Measurements from ENCODE around the gene MRPS31. TPM values are rescaled to one million over a fixed set of nuclear protein-coding genes. Genes with fewer than 3 reads are reported as not detected.

Gene MRPS31
- total RNA-seq, 4 donors from 2014 or later = 14.4 to 34.8 (median 17.4) TPM

- no peaks in the 10 kb centered on the region for H3K4me1 ChIP-seq
- WGBS = 88% methylated on average over 6 of the region's 6 CpGs
- H3K27ac ChIP-seq = no peak overlapping the region
- H3K9me3 ChIP-seq = no peaks in the 10 kb centered on the region
- no peaks in the 10 kb centered on the region for H3K27me3 ChIP-seq
- peaks cover 28% of the 10 kb centered on the region for H3K36me3 ChIP-seq
- no peak for DNase-seq (ENCODE audit: low spot score in 2 of 2)
- no peak overlapping the region for H3K4me3 ChIP-seq
- TF ChIP-seq EP300 (IDR thresholded peaks at IDR 0.05) (no peak), CTCF (IDR thresholded peaks at IDR 0.05) (no peak), POLR2A (IDR thresholded peaks at IDR 0.05) (no peak), POLR2AphosphoS5 (IDR thresholded peaks at IDR 0.05) (no peak)
These were observed 30.5 kb upstream of the MRPS31 start for GRCh38 chr13:40801255-40802217.

GRCh38 chr13:40800559-40800958, 29.6 kb upstream of the MRPS31 start:
- H3K27ac ChIP-seq = no peak overlapping the region
- WGBS = 83% methylated on average over 5 of the region's 5 CpGs

GRCh38 chr13:40799508-40799907, 28.5 kb upstream of the MRPS31 start:
- H3K4me3 ChIP-seq = no peak overlapping the region
- H3K27ac ChIP-seq = no peak overlapping the region
- WGBS = 91% methylated on average over 4 of the region's 4 CpGs
- H3K4me1 ChIP-seq = no peaks in the 10 kb centered on the region
- H3K27me3 ChIP-seq = no peaks in the 10 kb centered on the region
- DNase-seq (ENCODE audit: low spot score in 2 of 2) = no peak
- H3K9me3 ChIP-seq = no peaks in the 10 kb centered on the region
- peaks cover 29% of the 10 kb centered on the region for H3K36me3 ChIP-seq
- TF ChIP-seq EP300 (IDR thresholded peaks at IDR 0.05) = no peak
- no peak for TF ChIP-seq POLR2A (IDR thresholded peaks at IDR 0.05)
- TF ChIP-seq POLR2AphosphoS5 (IDR thresholded peaks at IDR 0.05) = no peak
- TF ChIP-seq CTCF (IDR thresholded peaks at IDR 0.05) = no peak

More at GRCh38 chr13:40800559-40800958, 29.6 kb upstream of the MRPS31 start:
- no peak for DNase-seq (ENCODE audit: low spot score in 2 of 2)
- Histone ChIP-seq H3K4me1 (no peaks in the 10 kb centered on the region), H3K4me3 (no peak overlapping the region), H3K36me3 (peaks cover 30% of the 10 kb centered on the region), H3K27me3 (no peaks in the 10 kb centered on the region), H3K9me3 (no peaks in the 10 kb centered on the region)
- no peak for TF ChIP-seq POLR2A (IDR thresholded peaks at IDR 0.05)
- no peak for TF ChIP-seq EP300 (IDR thresholded peaks at IDR 0.05)
- no peak for TF ChIP-seq CTCF (IDR thresholded peaks at IDR 0.05)

GRCh38 chr13:40798380-40798779, 27.4 kb upstream of the MRPS31 start:
- H3K27ac ChIP-seq = no peak overlapping the region
- no peak for DNase-seq (ENCODE audit: low spot score in 2 of 2)
- H3K9me3 ChIP-seq = no peaks in the 10 kb centered on the region
- peaks cover 31% of the 10 kb centered on the region for H3K36me3 ChIP-seq
- TF ChIP-seq CTCF (IDR thresholded peaks at IDR 0.05) = no peak
- no peak for TF ChIP-seq POLR2A (IDR thresholded peaks at IDR 0.05)
- TF ChIP-seq EP300 (IDR thresholded peaks at IDR 0.05) = no peak
- TF ChIP-seq POLR2AphosphoS5 (IDR thresholded peaks at IDR 0.05) = no peak
- H3K4me3 ChIP-seq = no peak overlapping the region
- H3K27me3 ChIP-seq = no peaks in the 10 kb centered on the region
- no peaks in the 10 kb centered on the region for H3K4me1 ChIP-seq
- WGBS = 88% methylated on average over 9 of the region's 9 CpGs

- Histone ChIP-seq H3K36me3 (peaks cover 25% of the 10 kb centered on the region), H3K27ac (no peak overlapping the region), H3K4me3 (no peak overlapping the region), H3K9me3 (no peaks in the 10 kb centered on the region), H3K27me3 (no peaks in the 10 kb centered on the region), H3K4me1 (no peaks in the 10 kb centered on the region)
- no peak for TF ChIP-seq EP300 (IDR thresholded peaks at IDR 0.05)
- TF ChIP-seq CTCF (IDR thresholded peaks at IDR 0.05) = no peak
- DNase-seq (ENCODE audit: low spot score in 2 of 2) = no peak
- 93% methylated on average over 6 of the region's 6 CpGs for WGBS
These were observed 25.7 kb upstream of the MRPS31 start for GRCh38 chr13:40796649-40797048.

Data from suprapubic skin (tissue), 4 donors.